ENCODE results near the gene C3orf33. TPM values are rescaled to one million over a fixed set of nuclear protein-coding genes. Genes with fewer than 3 reads are reported as not detected.

The C3orf33 gene
- polyA plus RNA-seq, 2 donors = 0.57 to 0.98 TPM

DNA sequence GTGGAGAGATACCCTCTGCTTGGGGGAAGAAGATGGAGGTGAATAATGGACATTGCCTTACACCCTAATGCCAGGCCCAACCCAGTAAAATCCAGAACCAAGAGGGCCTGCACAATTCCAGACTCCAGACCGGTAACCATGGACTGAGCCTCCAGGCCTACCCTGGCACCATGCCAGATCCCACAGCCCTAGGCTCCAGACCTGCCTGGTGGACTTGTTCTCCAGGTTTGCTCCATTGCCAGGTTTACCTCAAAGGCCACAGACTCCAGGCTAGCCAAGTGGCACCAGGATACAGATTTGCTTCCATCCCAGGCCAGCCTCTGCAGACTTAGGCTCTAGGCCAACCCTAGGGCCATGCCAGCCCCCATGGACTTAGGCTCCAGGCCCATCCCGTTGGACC, 75.2 kb downstream of the C3orf33 start:
- Histone ChIP-seq H3K36me3 (ENCODE audit: control insufficient read depth in 2 of 2, insufficient read depth in 2 of 2, low read length in 1 of 2) (no peaks in the 10 kb centered on the region), H3K27me3 (ENCODE audit: control insufficient read depth in 1 of 2, insufficient read depth in 2 of 2, low read length in 2 of 2) (no peaks in the 10 kb centered on the region), H3K27ac (ENCODE audit: low read depth in 2 of 2, low read length in 1 of 2) (no peak overlapping the region), H3K4me3 (ENCODE audit: low read depth in 1 of 2, low read length in 2 of 2) (no peak overlapping the region), H3K9me3 (ENCODE audit: control insufficient read depth in 2 of 2, insufficient read depth in 1 of 2, low read depth in 1 of 2, low read length in 1 of 2) (no peaks in the 10 kb centered on the region), H3K4me1 (ENCODE audit: control insufficient read depth in 2 of 2, insufficient read depth in 2 of 2, low read length in 1 of 2) (no peaks in the 10 kb centered on the region)
- 68 to 87% methylated on average over 2 of the region's 2 CpGs for WGBS, 2 donors

GRCh38 chr3:155727836-155728235, 78.2 kb downstream of the C3orf33 start:
- no peaks in the 10 kb centered on the region for H3K36me3 ChIP-seq (ENCODE audit: control insufficient read depth in 2 of 2, insufficient read depth in 2 of 2, low read length in 1 of 2)
- H3K9me3 ChIP-seq (ENCODE audit: control insufficient read depth in 2 of 2, insufficient read depth in 1 of 2, low read depth in 1 of 2, low read length in 1 of 2) = no peaks in the 10 kb centered on the region
- H3K4me3 ChIP-seq (ENCODE audit: low read depth in 1 of 2, low read length in 2 of 2) = no peak overlapping the region
- H3K27ac ChIP-seq (ENCODE audit: low read depth in 2 of 2, low read length in 1 of 2) = no peak overlapping the region
- H3K4me1 ChIP-seq (ENCODE audit: control insufficient read depth in 2 of 2, insufficient read depth in 2 of 2, low read length in 1 of 2) = no peaks in the 10 kb centered on the region
- no peaks in the 10 kb centered on the region for H3K27me3 ChIP-seq (ENCODE audit: control insufficient read depth in 1 of 2, insufficient read depth in 2 of 2, low read length in 2 of 2)
- 61 to 70% methylated on average over 3 of the region's 3 CpGs for WGBS, 2 donors

DNA sequence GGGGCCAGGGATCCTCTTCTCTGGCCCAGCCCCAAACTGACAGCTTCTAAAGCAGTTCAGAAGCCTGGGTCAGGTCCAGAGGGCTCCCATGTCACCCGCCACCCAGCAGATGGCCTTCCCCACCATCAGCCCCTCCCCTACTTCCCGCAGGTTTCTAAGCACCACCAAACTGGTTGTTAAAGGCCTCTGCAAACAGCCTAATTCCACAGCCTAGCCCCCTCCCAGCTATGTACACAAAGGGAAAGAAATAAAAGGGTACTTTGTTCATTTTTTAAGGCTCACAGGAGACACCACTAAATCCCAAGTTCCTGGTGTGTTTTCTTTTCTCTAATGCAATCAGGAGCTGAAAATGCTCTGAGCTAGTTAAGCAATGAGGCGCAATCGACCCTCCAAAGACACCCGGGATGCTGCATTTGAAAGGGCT, 91.8 kb downstream of the C3orf33 start:
- H3K27ac ChIP-seq (ENCODE audit: low read depth in 2 of 2, low read length in 1 of 2) = no peak overlapping the region
- no peaks in the 10 kb centered on the region for H3K36me3 ChIP-seq (ENCODE audit: control insufficient read depth in 2 of 2, insufficient read depth in 2 of 2, low read length in 1 of 2)
- no peaks in the 10 kb centered on the region for H3K27me3 ChIP-seq (ENCODE audit: control insufficient read depth in 1 of 2, insufficient read depth in 2 of 2, low read length in 2 of 2)
- WGBS, 2 donors = 71 to 72% methylated on average over 5 of the region's 5 CpGs
- H3K4me3 ChIP-seq (ENCODE audit: low read depth in 1 of 2, low read length in 2 of 2) = no peak overlapping the region
- H3K4me1 ChIP-seq (ENCODE audit: control insufficient read depth in 2 of 2, insufficient read depth in 2 of 2, low read length in 1 of 2) = no peaks in the 10 kb centered on the region
- H3K9me3 ChIP-seq (ENCODE audit: control insufficient read depth in 2 of 2, insufficient read depth in 1 of 2, low read depth in 1 of 2, low read length in 1 of 2) = peaks cover 5 to 8% of the 10 kb centered on the region in 2 donors

Other genes with a start within 250 kb of the C3orf33 start
- gene PLCH1, start 61.2 kb downstream of the C3orf33 start, polyA plus RNA-seq = under 1 TPM; 0.07 to 0.10 TPM
- 1 to 10 TPM; 4.1 to 7.1 TPM for gene SLC33A1, start 48.1 kb upstream of the C3orf33 start, polyA plus RNA-seq
- 10 to 100 TPM; 12.0 to 26.7 TPM for gene GMPS, start 64.4 kb upstream of the C3orf33 start, polyA plus RNA-seq

All from esophagus (tissue), 2 donors.